NB4 (cell line): ENCODE results near the gene SMIM44.

Experiments used
- DNase-seq: peaks from one replicate; pipeline ENCODE4 v3.0.0; 2010; ENCODE audit warnings: low read depth
- H3K4me3 ChIP-seq: one replicate; pipeline ENCODE4 v1.5.1; 2011; ENCODE audit warnings: mild to moderate bottlenecking, low read depth, low read length, moderate library complexity
- CTCF ChIP-seq: IDR thresholded peaks from one replicate; pipeline ENCODE4 v1.5.1; 2012; ENCODE audit warnings: low read depth, low read length
- MAX ChIP-seq: IDR thresholded peaks from 2 replicates; pipeline ENCODE4 v1.6.1; 2011; ENCODE audit warnings: low read depth, low read length
- MYC ChIP-seq: IDR thresholded peaks from 2 replicates; pipeline ENCODE4 v1.6.1; 2011; ENCODE audit warnings: low read depth, low read length
- POLR2A ChIP-seq: IDR thresholded peaks from 2 replicates; pipeline ENCODE4 v1.6.1; 2011; ENCODE audit warnings: mild to moderate bottlenecking; ENCODE audit not compliant: insufficient read length; ENCODE audit errors: extremely low read depth

Gene SMIM44

GRCh38 chr19:3514930-3515329 is 31.7 kb upstream of the SMIM44 start:
- no peak overlapping the region for H3K4me3 ChIP-seq
- no peak for TF ChIP-seq MYC
- DNase-seq: no peak

- H3K4me3 ChIP-seq: no peak overlapping the region
- TF ChIP-seq MYC (no peak), MAX (no peak), POLR2A (no peak), CTCF (no peak)
- DNase-seq: no peak
Observed at GRCh38 chr19:3513229-3514140, 30.2 kb upstream of the SMIM44 start.

- no peak for DNase-seq
- no peak for TF ChIP-seq POLR2A
- TF ChIP-seq MAX: no peak
- no peak overlapping the region for H3K4me3 ChIP-seq
Observed at GRCh38 chr19:3512562-3513228, 29.5 kb upstream of the SMIM44 start.

- DNase-seq: no peak
- no peak for TF ChIP-seq CTCF
- TF ChIP-seq MAX: no peak
- no peak for TF ChIP-seq POLR2A
- TF ChIP-seq MYC: no peak
Observed at GRCh38 chr19:3511506-3512251, 28.4 kb upstream of the SMIM44 start.

GRCh38 chr19:3510727-3511126 is 27.5 kb upstream of the SMIM44 start:
- TF ChIP-seq MYC (no peak), POLR2A (no peak), MAX (no peak), CTCF (no peak)
- DNase-seq: no peak
- no peak overlapping the region for H3K4me3 ChIP-seq

More at GRCh38 chr19:3511506-3512251, 28.4 kb upstream of the SMIM44 start:
- H3K4me3 ChIP-seq: no peak overlapping the region

- TF ChIP-seq CTCF (no peak), MAX (no peak), MYC (no peak)
- no peak for DNase-seq
Observed at GRCh38 chr19:3509566-3509989, 26.3 kb upstream of the SMIM44 start.

More at GRCh38 chr19:3509566-3509989, 26.3 kb upstream of the SMIM44 start:
- H3K4me3 ChIP-seq: no peak overlapping the region
